Astrocyte (in vitro differentiated cells and primary cell): ENCODE data around the gene NDUFA6.

Source experiments
- EZH2 ChIP-seq: IDR thresholded peaks from 2 replicates; pipeline ENCODE4 v1.6.1; 2012; ENCODE audit warnings: mild to moderate bottlenecking, low read length, inconsistent platforms; ENCODE audit not compliant: insufficient read depth
- TF ChIP-seq, protein P1 (sequence below): IDR thresholded peaks from 2 replicates; pipeline ENCODE4 v1.5.1; 2011; ENCODE audit warnings: low read depth, mild to moderate bottlenecking, inconsistent platforms, low read length, moderate library complexity; ENCODE audit not compliant: insufficient read depth

DNA sequence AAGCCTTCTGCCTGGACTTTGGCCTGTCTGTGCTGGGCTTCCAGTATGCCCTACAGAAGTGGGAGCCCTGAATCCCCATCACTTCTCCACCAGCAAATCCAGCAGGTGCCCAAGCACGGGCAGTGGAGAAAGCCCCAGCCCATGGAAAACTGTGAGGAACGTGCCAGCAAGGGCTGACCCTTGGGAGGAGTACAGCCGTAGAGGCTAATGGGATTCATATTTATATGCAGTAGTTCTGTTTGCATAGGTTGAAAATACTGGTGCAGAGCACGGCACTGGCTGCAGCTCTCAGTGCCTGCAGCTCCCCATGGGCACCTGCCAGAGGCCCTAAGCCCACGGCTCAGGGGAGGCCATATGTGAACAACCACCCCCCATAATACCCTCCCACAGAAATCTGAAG lies 30.1 kb downstream of the NDUFA6 start:
- no peak for TF ChIP-seq EZH2
- TF ChIP-seq, protein P1, sequence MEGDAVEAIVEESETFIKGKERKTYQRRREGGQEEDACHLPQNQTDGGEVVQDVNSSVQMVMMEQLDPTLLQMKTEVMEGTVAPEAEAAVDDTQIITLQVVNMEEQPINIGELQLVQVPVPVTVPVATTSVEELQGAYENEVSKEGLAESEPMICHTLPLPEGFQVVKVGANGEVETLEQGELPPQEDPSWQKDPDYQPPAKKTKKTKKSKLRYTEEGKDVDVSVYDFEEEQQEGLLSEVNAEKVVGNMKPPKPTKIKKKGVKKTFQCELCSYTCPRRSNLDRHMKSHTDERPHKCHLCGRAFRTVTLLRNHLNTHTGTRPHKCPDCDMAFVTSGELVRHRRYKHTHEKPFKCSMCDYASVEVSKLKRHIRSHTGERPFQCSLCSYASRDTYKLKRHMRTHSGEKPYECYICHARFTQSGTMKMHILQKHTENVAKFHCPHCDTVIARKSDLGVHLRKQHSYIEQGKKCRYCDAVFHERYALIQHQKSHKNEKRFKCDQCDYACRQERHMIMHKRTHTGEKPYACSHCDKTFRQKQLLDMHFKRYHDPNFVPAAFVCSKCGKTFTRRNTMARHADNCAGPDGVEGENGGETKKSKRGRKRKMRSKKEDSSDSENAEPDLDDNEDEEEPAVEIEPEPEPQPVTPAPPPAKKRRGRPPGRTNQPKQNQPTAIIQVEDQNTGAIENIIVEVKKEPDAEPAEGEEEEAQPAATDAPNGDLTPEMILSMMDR: no peak
